Caco-2 (cell line): Measurements from ENCODE around the gene VSIR. TPM values are rescaled to one million over a fixed set of nuclear protein-coding genes. Genes with fewer than 3 reads are reported as not detected.

Source experiments
- BruUV-seq: library from RNA; stranded (reverse); fragments of 400-500 nt; replicated peaks from 2 replicates; lab custom pipeline; 2021; lab: Mats Ljungman, UMichigan
- CTCF ChIA-PET: fragments of 300-600 bp; sonication (Branson Sonifier 250); formaldehyde crosslinking; loops from one replicate; lab custom pipeline; 2022; ENCODE audit warnings: antibody characterized with exemption; lab: Charles Lee
- POLR2A ChIA-PET: fragments of 300-600 bp; sonication (Branson Sonifier 250); formaldehyde crosslinking; loops from one replicate; lab custom pipeline; 2022; ENCODE audit warnings: antibody characterized with exemption; lab: Charles Lee
- DNase-seq, 2 experiments: peaks; one replicate each; pipeline versions ENCODE4 v3.0.0 to v3.0.0-alpha.2; 2020 to 2022
- H3K27me3 ChIP-seq: replicated peaks from 2 replicates; pipeline ENCODE4 v1.6.0; 2011; ENCODE audit warnings: low read length; ENCODE audit not compliant: control insufficient read depth, insufficient read depth
- H3K36me3 ChIP-seq: 2 replicates; pipeline ENCODE4 v1.5.1; 2011; ENCODE audit warnings: low read length; ENCODE audit not compliant: control insufficient read depth, insufficient read depth
- H3K4me1 ChIP-seq: fragments of 250-450 bp; sonication (Bioruptor Pico); 2 replicates; pipeline ENCODE4 v1.5.1; 2020; ENCODE audit warnings: mild to moderate bottlenecking
- H3K4me3 ChIP-seq: 2 replicates; pipeline ENCODE4 v1.5.1; 2011; ENCODE audit warnings: low read depth, mild to moderate bottlenecking, control low read depth, low read length
- H3K9me3 ChIP-seq: fragments of 250-450 bp; sonication (Bioruptor Pico); 2 replicates; pipeline ENCODE4 v1.5.1; 2020; ENCODE audit warnings: mild to moderate bottlenecking, moderate library complexity
- H3K27ac Mint-ChIP-seq: one replicate; pipeline ENCODE4 v1.8.0; 2022; ENCODE audit warnings: mixed read lengths; ENCODE audit not compliant: unreplicated experiment
- H3K27me3 Mint-ChIP-seq: one replicate; pipeline ENCODE4 v1.8.0; 2022; ENCODE audit warnings: mixed read lengths; ENCODE audit not compliant: insufficient read depth, unreplicated experiment
- H3K36me3 Mint-ChIP-seq: one replicate; pipeline ENCODE4 v1.8.0; 2022; ENCODE audit warnings: mild to moderate bottlenecking, mixed read lengths; ENCODE audit not compliant: insufficient read depth, unreplicated experiment
- H3K4me1 Mint-ChIP-seq: one replicate; pipeline ENCODE4 v1.8.0; 2022; ENCODE audit warnings: low read depth, mixed read lengths; ENCODE audit not compliant: unreplicated experiment
- H3K4me3 Mint-ChIP-seq: one replicate; pipeline ENCODE4 v1.8.0; 2022; ENCODE audit warnings: mild to moderate bottlenecking, moderate library complexity, mixed read lengths; ENCODE audit not compliant: unreplicated experiment
- H3K9me3 Mint-ChIP-seq: one replicate; pipeline ENCODE4 v1.8.0; 2022; ENCODE audit warnings: mixed read lengths; ENCODE audit not compliant: unreplicated experiment
- intact Hi-C: fragments of 100-400 bp; cut with micrococcal nuclease; formaldehyde crosslinking; loops from one replicate; pipeline ENCODE4 v1.10.0; 2022; ENCODE audit not compliant: unreplicated experiment
- total RNA-seq: library from RNA; stranded (reverse); gene quantifications from 2 replicates; pipeline ENCODE4 v1.2.3, GENCODE V29; 2022
- TF ChIP-seq, protein P1 (sequence below), 2 experiments: fragments of 200-600 bp in 1 of 2; IDR thresholded peaks; 1 replicate in 1 of 2; 2 replicates in 1 of 2; pipeline versions ENCODE4 v1.5.1 to v1.8.0; 2011 to 2022; ENCODE audit warnings: antibody characterized with exemption in 1 of 2, control low read depth in 1 of 2, inconsistent platforms in 1 of 2, low read depth in 1 of 2, low read length in 1 of 2, mild to moderate bottlenecking in 1 of 2, moderate library complexity in 1 of 2; ENCODE audit not compliant: insufficient read depth in 1 of 2, severe bottlenecking in 1 of 2, unreplicated experiment in 1 of 2

Gene VSIR
- total RNA-seq, 1 experiment from 2014 or later = 44.0 TPM

DNA sequence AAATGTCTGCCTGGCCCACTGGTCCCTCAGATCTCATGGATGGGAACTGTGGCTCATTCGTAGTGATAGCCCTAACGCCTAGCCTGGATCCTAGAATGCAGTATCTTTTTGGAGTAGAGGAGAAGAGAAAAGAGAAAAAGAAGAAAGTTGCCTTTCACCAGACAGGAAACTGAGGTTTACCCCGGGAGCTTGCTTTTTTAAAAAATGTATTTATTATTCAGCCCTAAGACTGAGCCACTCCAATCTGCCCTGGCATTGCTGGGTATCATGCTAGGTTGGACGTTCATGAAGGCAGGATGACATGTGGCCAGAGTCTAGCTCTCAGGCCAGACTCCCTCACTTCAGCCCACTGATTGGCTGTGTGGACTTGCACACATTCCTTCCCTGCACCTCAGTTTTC, 32.3 kb downstream of the VSIR start:
- CTCF ChIA-PET = no interaction called here
- no peaks in the 10 kb centered on the region for H3K4me1 ChIP-seq
- BruUV-seq = no TSS peak
- H3K36me3 Mint-ChIP-seq = no peaks in the 10 kb centered on the region
- H3K9me3 ChIP-seq = peaks cover 4% of the 10 kb centered on the region; the same call in 1 of the 2 replicates
- no peaks in the 10 kb centered on the region for H3K36me3 ChIP-seq
- H3K4me3 ChIP-seq = no peak overlapping the region
- H3K4me1 Mint-ChIP-seq = no peaks in the 10 kb centered on the region
- TF ChIP-seq, protein P1, sequence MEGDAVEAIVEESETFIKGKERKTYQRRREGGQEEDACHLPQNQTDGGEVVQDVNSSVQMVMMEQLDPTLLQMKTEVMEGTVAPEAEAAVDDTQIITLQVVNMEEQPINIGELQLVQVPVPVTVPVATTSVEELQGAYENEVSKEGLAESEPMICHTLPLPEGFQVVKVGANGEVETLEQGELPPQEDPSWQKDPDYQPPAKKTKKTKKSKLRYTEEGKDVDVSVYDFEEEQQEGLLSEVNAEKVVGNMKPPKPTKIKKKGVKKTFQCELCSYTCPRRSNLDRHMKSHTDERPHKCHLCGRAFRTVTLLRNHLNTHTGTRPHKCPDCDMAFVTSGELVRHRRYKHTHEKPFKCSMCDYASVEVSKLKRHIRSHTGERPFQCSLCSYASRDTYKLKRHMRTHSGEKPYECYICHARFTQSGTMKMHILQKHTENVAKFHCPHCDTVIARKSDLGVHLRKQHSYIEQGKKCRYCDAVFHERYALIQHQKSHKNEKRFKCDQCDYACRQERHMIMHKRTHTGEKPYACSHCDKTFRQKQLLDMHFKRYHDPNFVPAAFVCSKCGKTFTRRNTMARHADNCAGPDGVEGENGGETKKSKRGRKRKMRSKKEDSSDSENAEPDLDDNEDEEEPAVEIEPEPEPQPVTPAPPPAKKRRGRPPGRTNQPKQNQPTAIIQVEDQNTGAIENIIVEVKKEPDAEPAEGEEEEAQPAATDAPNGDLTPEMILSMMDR (IDR thresholded peaks at IDR 0.05; ENCODE audit: insufficient read depth in 1 of 2, low read depth in 1 of 2, low read length in 1 of 2, severe bottlenecking in 1 of 2, unreplicated experiment in 1 of 2) = no peak
- intact Hi-C loops = no loop called here
- no peaks in the 10 kb centered on the region for H3K27me3 ChIP-seq
- H3K27ac Mint-ChIP-seq = no peak overlapping the region
- POLR2A ChIA-PET = no interaction called here
- no peak overlapping the region for H3K4me3 Mint-ChIP-seq
- H3K9me3 Mint-ChIP-seq = no peaks in the 10 kb centered on the region
- no peak for DNase-seq
- H3K27me3 Mint-ChIP-seq = no peaks in the 10 kb centered on the region

DNA sequence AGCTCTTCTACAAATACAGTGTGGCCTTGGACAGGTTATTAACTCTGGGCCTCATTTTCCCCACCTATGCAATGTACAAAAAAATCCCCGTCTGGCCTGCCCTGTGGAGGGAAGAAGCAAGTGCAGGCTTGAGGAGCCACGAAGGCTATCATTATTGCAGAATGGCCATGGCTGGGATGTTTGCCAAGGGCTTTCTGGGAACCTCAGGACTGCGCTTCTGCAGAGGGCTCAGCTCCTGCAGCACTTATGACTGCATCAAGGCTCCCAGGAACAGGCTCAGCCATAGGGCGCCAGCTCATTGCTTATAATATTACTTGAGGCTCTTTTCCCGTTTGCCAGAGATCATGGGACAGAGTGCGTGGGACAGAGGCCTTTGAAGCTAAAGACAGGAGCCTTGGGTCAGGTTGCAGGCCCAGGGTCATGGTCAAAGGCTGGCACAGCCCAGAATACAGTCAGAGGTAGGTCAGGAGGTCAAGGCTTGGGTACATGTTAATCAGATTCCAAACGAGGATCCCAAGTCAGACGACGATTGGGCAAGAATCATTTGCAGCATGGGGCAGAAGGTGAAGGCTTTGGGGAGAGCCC, 33.2 kb downstream of the VSIR start:
- ChIA-PET CTCF (interaction anchor here (1.1 kb wide), 1 partner anchor 11 kb away, joined by 4 read pairs; no protein-coding TSS in a partner anchor), POLR2A (no interaction called here)
- H3K36me3 ChIP-seq = no peaks in the 10 kb centered on the region
- H3K4me1 ChIP-seq = no peaks in the 10 kb centered on the region
- no peaks in the 10 kb centered on the region for H3K9me3 Mint-ChIP-seq
- no peak for DNase-seq
- H3K4me1 Mint-ChIP-seq = no peaks in the 10 kb centered on the region
- no peaks in the 10 kb centered on the region for H3K27me3 Mint-ChIP-seq
- BruUV-seq = no TSS peak
- no peaks in the 10 kb centered on the region for H3K27me3 ChIP-seq
- no peak overlapping the region for H3K4me3 Mint-ChIP-seq
- H3K36me3 Mint-ChIP-seq = no peaks in the 10 kb centered on the region
- TF ChIP-seq, protein P1 (IDR thresholded peaks at IDR 0.05; ENCODE audit: insufficient read depth in 1 of 2, low read depth in 1 of 2, low read length in 1 of 2, severe bottlenecking in 1 of 2, unreplicated experiment in 1 of 2) = no peak
- no peak overlapping the region for H3K4me3 ChIP-seq
- intact Hi-C loops = no loop called here
- H3K9me3 ChIP-seq = peaks cover 4% of the 10 kb centered on the region; the same call in 1 of the 2 replicates
- no peak overlapping the region for H3K27ac Mint-ChIP-seq

DNA sequence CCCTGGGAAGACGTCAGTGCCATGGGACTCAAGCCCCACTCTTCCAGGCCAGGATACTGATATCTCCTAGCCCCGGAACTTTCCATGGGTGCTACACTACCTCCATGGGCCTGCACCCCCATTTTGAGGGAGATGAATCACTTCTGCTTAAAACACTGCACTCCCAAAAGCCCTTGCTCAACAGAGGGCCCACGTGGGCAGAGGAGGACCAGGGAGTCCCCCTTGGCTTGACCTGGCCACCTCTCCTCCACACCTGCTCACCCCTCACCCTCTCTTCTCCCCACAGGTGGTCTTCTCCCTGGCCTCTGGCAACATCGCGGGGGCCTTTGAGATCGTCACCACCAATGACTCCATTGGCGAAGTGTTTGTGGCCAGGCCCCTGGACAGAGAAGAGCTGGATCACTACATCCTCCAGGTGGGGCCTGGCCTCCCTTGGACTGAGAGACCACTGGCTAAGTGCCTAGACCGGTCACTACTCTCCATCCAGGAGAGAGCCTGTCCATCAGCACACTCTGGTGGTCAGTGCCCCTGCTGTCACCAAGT, 33.9 kb downstream of the VSIR start:
- Mint-ChIP-seq H3K27ac (no peak overlapping the region), H3K4me1 (no peaks in the 10 kb centered on the region), H3K4me3 (no peak overlapping the region), H3K27me3 (no peaks in the 10 kb centered on the region), H3K9me3 (no peaks in the 10 kb centered on the region), H3K36me3 (no peaks in the 10 kb centered on the region)
- no peak for DNase-seq
- no peaks in the 10 kb centered on the region for H3K27me3 ChIP-seq
- ChIA-PET POLR2A (no interaction called here), CTCF (interaction anchor here (1.1 kb wide), 1 partner anchor 11 kb away, joined by 4 read pairs; no protein-coding TSS in a partner anchor)
- H3K36me3 ChIP-seq = no peaks in the 10 kb centered on the region
- peaks cover 4% of the 10 kb centered on the region; the same call in 1 of the 2 replicates for H3K9me3 ChIP-seq
- intact Hi-C loops = no loop called here
- no TSS peak for BruUV-seq
- no peak overlapping the region for H3K4me3 ChIP-seq
- H3K4me1 ChIP-seq = no peaks in the 10 kb centered on the region
- TF ChIP-seq, protein P1 (IDR thresholded peaks at IDR 0.05; ENCODE audit: insufficient read depth in 1 of 2, low read depth in 1 of 2, low read length in 1 of 2, severe bottlenecking in 1 of 2, unreplicated experiment in 1 of 2) = no peak
